A549 (cell line): Measurements from ENCODE around the gene SMOC1. TPM values are rescaled to one million over a fixed set of nuclear protein-coding genes. Genes with fewer than 3 reads are reported as not detected.
A peak's percentile ranks its signal among the peaks of the same experiment; 100 is the strongest.

ENCODE experiments used
- ATAC-seq, 2 experiments: fragments of 200-7000 bp in 1 of 2; fragments of >200 bp in 1 of 2; cut with Nextera tagmentation in 1 of 2; cut with Tn5 transposase in 1 of 2; 3 replicates each; pipeline versions ENCODE4 v1.8.0 to v1.9.1; 2018 to 2020; ENCODE audit warnings: mild to moderate bottlenecking in 1 of 2, moderate library complexity in 1 of 2
- CTCF ChIA-PET: fragments of 300-600 bp; sonication (Branson Sonifier 250); formaldehyde crosslinking; extraction: SDS; loops from one replicate; lab custom pipeline; 2021; ENCODE audit warnings: antibody characterized with exemption, inconsistent platforms; lab: Yijun Ruan, JAX
- POLR2A ChIA-PET: fragments of 350-600 bp; formaldehyde crosslinking; extraction: SDS; loops from one replicate; lab custom pipeline; 2021; ENCODE audit warnings: antibody characterized with exemption, inconsistent platforms; lab: Yijun Ruan, JAX
- DNase-seq, 2 experiments: peaks; one replicate each; pipeline versions ENCODE4 v3.0.0 to v3.0.0-alpha.2; 2011 to 2016; ENCODE audit warnings: low read depth in 1 of 2, low spot score in 1 of 2
- FAIRE-seq: peaks from 2 replicates; lab custom pipeline; 2011; peaks lifted over from hg19 to GRCh38; lab: Jason Lieb, UNC
- H3K27ac ChIP-seq, 2 experiments: fragments of >200 bp; sonication (Bioruptor Twin); formaldehyde crosslinking; 3 replicates each; pipeline ENCODE4 v1.5.1; 2016 to 2017
- H3K4me1 ChIP-seq: fragments of >200 bp; sonication (Bioruptor Twin); formaldehyde crosslinking; 3 replicates; pipeline ENCODE4 v1.6.1; 2016
- H3K4me2 ChIP-seq: fragments of >200 bp; sonication (Bioruptor Twin); formaldehyde crosslinking; 3 replicates; pipeline ENCODE4 v1.6.1; 2016
- H3K4me3 ChIP-seq: fragments of >200 bp; sonication (Bioruptor Twin); formaldehyde crosslinking; 3 replicates; pipeline ENCODE4 v1.5.1; 2016
- H3K9me3 ChIP-seq: fragments of >200 bp; sonication (Bioruptor Twin); formaldehyde crosslinking; 3 replicates; pipeline ENCODE4 v1.6.1; 2016
- CBX8 ChIP-seq: fragments of 200-600 bp; sonication (generic); IDR thresholded peaks from 2 replicates; pipeline ENCODE4 v1.6.1; 2016
- CHD4 ChIP-seq: fragments of 200-600 bp; sonication (generic); IDR thresholded peaks from 2 replicates; pipeline ENCODE4 v1.6.1; 2016; ENCODE audit warnings: antibody characterized with exemption, mild to moderate bottlenecking, borderline replicate concordance
- EHF ChIP-seq: fragments of 250-450 bp; sonication (Bioruptor Pico); IDR thresholded peaks from 2 replicates; pipeline ENCODE4 v1.5.0; 2020; ENCODE audit warnings: mild to moderate bottlenecking
- FOSB ChIP-seq: fragments of 250-450 bp; sonication (Bioruptor Pico); IDR thresholded peaks from 2 replicates; pipeline ENCODE4 v1.5.0; 2020; ENCODE audit warnings: mild to moderate bottlenecking, moderate library complexity
- FOXS1 ChIP-seq: fragments of 250-450 bp; sonication (Bioruptor Pico); IDR thresholded peaks from 2 replicates; pipeline ENCODE4 v1.5.0; 2020; ENCODE audit warnings: mild to moderate bottlenecking, moderate library complexity
- HDAC2 ChIP-seq: fragments of 200-600 bp; sonication (generic); IDR thresholded peaks from 2 replicates; pipeline ENCODE4 v1.6.1; 2016
- HES2 ChIP-seq: fragments of >200 bp; sonication (Bioruptor Twin); formaldehyde crosslinking; IDR thresholded peaks from 2 replicates; pipeline ENCODE4 v1.6.1; 2016
- HOXA7 ChIP-seq: fragments of 250-450 bp; sonication (Bioruptor Pico); IDR thresholded peaks from 2 replicates; pipeline ENCODE4 v1.5.0; 2020; ENCODE audit warnings: mild to moderate bottlenecking, moderate library complexity
- HOXB13 ChIP-seq: fragments of 250-450 bp; sonication (Bioruptor Pico); IDR thresholded peaks from 2 replicates; pipeline ENCODE4 v1.5.0; 2020; ENCODE audit warnings: low read depth, mild to moderate bottlenecking, moderate library complexity
- JUN ChIP-seq, 2 experiments: fragments of >200 bp; sonication (Bioruptor Twin); formaldehyde crosslinking; IDR thresholded peaks; 2 replicates in 1 of 2; 3 replicates in 1 of 2; pipeline ENCODE4 v1.6.1; 2016 to 2017
- KDM5A ChIP-seq: fragments of 200-600 bp; sonication (generic); IDR thresholded peaks from 2 replicates; pipeline ENCODE4 v1.6.1; 2016; ENCODE audit warnings: antibody characterized with exemption, mild to moderate bottlenecking
- NPAS2 ChIP-seq: fragments of 250-450 bp; sonication (Bioruptor Pico); IDR thresholded peaks from 2 replicates; pipeline ENCODE4 v1.8.0; 2022; ENCODE audit warnings: mild to moderate bottlenecking, moderate library complexity, borderline replicate concordance
- PBX3 ChIP-seq: IDR thresholded peaks from 2 replicates; pipeline ENCODE4 v1.6.1; 2012
- POLR2A ChIP-seq: IDR thresholded peaks from 2 replicates; pipeline ENCODE4 v1.6.1; 2012; ENCODE audit warnings: mild to moderate bottlenecking, low read length
- ZFP36 ChIP-seq: fragments of 450-650 bp; IDR thresholded peaks from 2 replicates; pipeline ENCODE4 v1.6.1; 2014; ENCODE audit warnings: borderline replicate concordance; ENCODE audit not compliant: partially characterized antibody
- ZNF302 ChIP-seq: fragments of 250-450 bp; sonication (Bioruptor Pico); IDR thresholded peaks from 2 replicates; pipeline ENCODE4 v1.9.0; 2021; ENCODE audit warnings: inconsistent platforms, mild to moderate bottlenecking, moderate library complexity
- WGBS: methylation state at CpG from one replicate; pipeline ENCODE4 v1.1.6; 2017; ENCODE audit errors: missing lambda C conversion rate; 5-methylcytosine and 5-hydroxymethylcytosine counted together
- polyA plus RNA-seq, 4 experiments: library from polyadenylated mRNA; depleted of rRNA in 3 of 4; stranded (reverse); fragments of >200 nt; fragmentation: RNase III in 1 of 4; extraction: RNeasy Plus Mini Kit Qiagen cat#74134 plus additional on column Dnase treatment in 1 of 4; gene quantifications; 2 replicates in 3 of 4; 3 replicates in 1 of 4; pipeline ENCODE4 v1.2.3, GENCODE V29; 2011 to 2017
- TF ChIP-seq, protein P1 (sequence below): fragments of >200 bp; sonication (Bioruptor Twin); formaldehyde crosslinking; IDR thresholded peaks from 3 replicates; pipeline ENCODE4 v1.6.1; 2016
- TF ChIP-seq, protein P2 (sequence below): fragments of 450-650 bp; IDR thresholded peaks from 2 replicates; pipeline ENCODE4 v1.6.1; 2014; ENCODE audit warnings: antibody characterized with exemption

The SMOC1 gene
- polyA plus RNA-seq, 2 of the 4 experiments (the other 2 are of a cell fraction): 12.2 to 18.4 TPM

DNA sequence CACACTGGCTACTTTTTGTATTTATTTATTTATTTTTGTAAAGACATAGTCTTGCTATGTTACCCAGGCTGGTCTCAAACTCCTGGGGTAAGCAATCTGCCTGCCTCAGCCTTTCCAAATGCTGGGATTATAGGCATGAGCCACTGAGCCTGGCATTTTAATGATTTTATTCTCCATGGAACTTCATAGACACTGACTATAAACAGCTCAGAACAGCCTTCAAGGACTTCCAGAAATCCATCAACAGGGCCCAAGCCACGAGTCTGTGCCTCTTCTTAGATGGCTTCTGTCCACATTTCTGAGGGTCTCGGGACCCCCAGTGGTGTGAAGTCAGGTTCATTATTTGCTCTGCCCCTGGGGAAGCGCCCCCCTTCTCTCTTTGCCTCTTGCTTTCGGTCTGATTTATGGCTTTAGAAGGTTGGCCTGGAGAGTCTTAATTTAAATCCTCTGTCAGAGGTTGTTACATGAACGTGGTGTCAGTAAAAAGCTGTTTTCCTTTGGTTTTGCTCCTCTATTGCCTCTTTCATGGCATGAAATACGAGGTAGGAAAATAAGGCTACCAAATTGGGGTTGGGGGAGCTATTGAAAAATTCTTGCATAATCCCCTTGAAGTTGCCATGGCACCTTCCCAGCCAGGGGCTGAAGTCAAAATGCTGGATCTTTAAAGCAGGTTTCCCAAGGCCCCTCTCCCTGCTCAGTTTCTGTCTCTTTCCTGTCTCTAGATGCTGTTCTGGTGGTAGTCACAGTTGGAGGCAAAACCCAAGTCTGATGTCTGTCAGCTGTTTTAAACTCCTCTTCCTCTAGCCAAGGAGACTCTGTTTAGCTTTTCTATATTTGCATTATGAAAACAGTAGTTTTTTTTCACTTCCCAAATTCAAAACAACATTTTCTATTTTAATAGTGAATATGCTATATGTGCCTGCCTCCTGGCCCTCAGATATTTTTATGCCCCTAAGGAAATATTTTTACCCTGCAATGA lies 129.4 kb downstream of the SMOC1 start:
- DNase-seq: no peak
- TF ChIP-seq ZNF302: no peak
- TF ChIP-seq, protein P1, sequence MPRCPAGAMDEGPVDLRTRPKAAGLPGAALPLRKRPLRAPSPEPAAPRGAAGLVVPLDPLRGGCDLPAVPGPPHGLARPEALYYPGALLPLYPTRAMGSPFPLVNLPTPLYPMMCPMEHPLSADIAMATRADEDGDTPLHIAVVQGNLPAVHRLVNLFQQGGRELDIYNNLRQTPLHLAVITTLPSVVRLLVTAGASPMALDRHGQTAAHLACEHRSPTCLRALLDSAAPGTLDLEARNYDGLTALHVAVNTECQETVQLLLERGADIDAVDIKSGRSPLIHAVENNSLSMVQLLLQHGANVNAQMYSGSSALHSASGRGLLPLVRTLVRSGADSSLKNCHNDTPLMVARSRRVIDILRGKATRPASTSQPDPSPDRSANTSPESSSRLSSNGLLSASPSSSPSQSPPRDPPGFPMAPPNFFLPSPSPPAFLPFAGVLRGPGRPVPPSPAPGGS: no peak
- TF ChIP-seq, protein P2, sequence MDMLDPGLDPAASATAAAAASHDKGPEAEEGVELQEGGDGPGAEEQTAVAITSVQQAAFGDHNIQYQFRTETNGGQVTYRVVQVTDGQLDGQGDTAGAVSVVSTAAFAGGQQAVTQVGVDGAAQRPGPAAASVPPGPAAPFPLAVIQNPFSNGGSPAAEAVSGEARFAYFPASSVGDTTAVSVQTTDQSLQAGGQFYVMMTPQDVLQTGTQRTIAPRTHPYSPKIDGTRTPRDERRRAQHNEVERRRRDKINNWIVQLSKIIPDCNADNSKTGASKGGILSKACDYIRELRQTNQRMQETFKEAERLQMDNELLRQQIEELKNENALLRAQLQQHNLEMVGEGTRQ: no peak
- TF ChIP-seq HOXA7 (CRISPR knock-in tag): no peak
- no peak for TF ChIP-seq CBX8
- TF ChIP-seq POLR2A: no peak
- no peak for TF ChIP-seq NPAS2 (CRISPR knock-in tag)
- no peak for TF ChIP-seq PBX3
- no peak for ATAC-seq
- Histone ChIP-seq H3K4me2 (no peak overlapping the region), H3K4me3 (no peak overlapping the region), H3K9me3 (no peaks in the 10 kb centered on the region), H3K4me1 (peaks cover 22% of the 10 kb centered on the region), H3K27ac (peak overlapping the region; percentile 26 to 62; a peak in 4 of 6 replicates)
- CTCF ChIA-PET: interaction anchor here (1.0 to 4.1 kb wide), 3 partner anchors 19 to 191 kb away, joined by 3 to 19 read pairs (median 3); no protein-coding TSS in a partner anchor
- FAIRE-seq: no peak
- WGBS: 47% methylated on average over 6 of the region's 6 CpGs
- POLR2A ChIA-PET: no interaction called here

GRCh38 chr14:70009961-70010360 lies 130.7 kb downstream of the SMOC1 start:
- DNase-seq (no peak), ATAC-seq (no peak), FAIRE-seq (no peak)
- WGBS: 78% methylated on average over 7 of the region's 8 CpGs
- Histone ChIP-seq H3K4me1 (peaks cover 18% of the 10 kb centered on the region), H3K27ac (peak overlapping the region in 1 of 2 experiments; percentile 58; a peak in 3 of 6 replicates), H3K4me3 (no peak overlapping the region), H3K9me3 (no peaks in the 10 kb centered on the region), H3K4me2 (no peak overlapping the region)
- ChIA-PET CTCF (interaction anchor here (0.9 kb wide), 1 partner anchor 64 kb away, joined by 3 read pairs; no protein-coding TSS in a partner anchor), POLR2A (no interaction called here)
- TF ChIP-seq FOSB (CRISPR knock-in tag) (no peak), HOXB13 (CRISPR knock-in tag) (no peak), JUN (IDR thresholded peaks at IDR 0.05) (no peak), CHD4 (no peak), ZNF302 (no peak), HDAC2 (no peak), HES2 (no peak), POLR2A (no peak), KDM5A (no peak), ZFP36 (no peak), FOXS1 (CRISPR knock-in tag) (no peak), EHF (CRISPR knock-in tag) (no peak)
- TF ChIP-seq, protein P1: no peak
